HG03520 (cell line): Measurements from ENCODE around the gene TAF12.
"Not testable (repeated sequence)": the region's sequence is repeated elsewhere in the genome, so short reads cannot be mapped to it uniquely, and the experiment has no call there.

Source experiments
- ATAC-seq: cut with Tn5 transposase; IDR thresholded peaks from one replicate; pipeline ENCODE4 v1.9.1; 2021; ENCODE audit warnings: mild to moderate bottlenecking, moderate library complexity; ENCODE audit not compliant: unreplicated experiment

The TAF12 gene

GRCh38 chr1:28582248-28582615 lies 60.6 kb downstream of the TAF12 start:
- no peak for ATAC-seq

GRCh38 chr1:28581531-28582247 lies 61.2 kb downstream of the TAF12 start:
- ATAC-seq: peak; percentile 75

- peak; percentile 14 for ATAC-seq
Measured at GRCh38 chr1:28580722-28581530, 61.9 kb downstream of the TAF12 start.

GRCh38 chr1:28579401-28579800 lies 63.5 kb downstream of the TAF12 start:
- ATAC-seq: no peak

- ATAC-seq: no peak
Measured at GRCh38 chr1:28578696-28579218, 64.1 kb downstream of the TAF12 start.

GRCh38 chr1:28577738-28578536 lies 64.9 kb downstream of the TAF12 start:
- ATAC-seq: no peak

GRCh38 chr1:28577052-28577678 lies 65.7 kb downstream of the TAF12 start:
- no peak for ATAC-seq

GRCh38 chr1:28573564-28573963 lies 69.3 kb downstream of the TAF12 start:
- no peak for ATAC-seq

GRCh38 chr1:28572891-28573290 lies 70.0 kb downstream of the TAF12 start:
- not testable (repeated sequence) for ATAC-seq

- ATAC-seq: no peak
Measured at GRCh38 chr1:28571911-28572310, 71.0 kb downstream of the TAF12 start.

GRCh38 chr1:28566931-28567330 lies 75.9 kb downstream of the TAF12 start:
- ATAC-seq: no peak

GRCh38 chr1:28565726-28566125 lies 77.1 kb downstream of the TAF12 start:
- no peak for ATAC-seq

GRCh38 chr1:28565040-28565439 lies 77.8 kb downstream of the TAF12 start:
- no peak for ATAC-seq

- ATAC-seq: no peak
Measured at GRCh38 chr1:28564310-28564709, 78.6 kb downstream of the TAF12 start.

- ATAC-seq: no peak
Measured at GRCh38 chr1:28560886-28561285, 82.0 kb downstream of the TAF12 start.
